Suppressor macrophage treated with lipopolysaccharide for 4 hours (primary cell): ENCODE measurements around the gene FHIT.
"Not testable (repeated sequence)": the region's sequence is repeated elsewhere in the genome, so short reads cannot be mapped to it uniquely, and the experiment has no call there.

ENCODE experiments used
- DNase-seq: peaks from one replicate; pipeline ENCODE4 v3.0.0-alpha.2; 2020

Gene FHIT

GRCh38 chr3:59946401-59946800 is 1304.9 kb downstream of the FHIT start:
- DNase-seq, result no peak

- DNase-seq, result peak; percentile 4
Measured at GRCh38 chr3:59940718-59941117, 1310.5 kb downstream of the FHIT start.

GRCh38 chr3:59939826-59940426 is 1311.3 kb downstream of the FHIT start:
- no peak for DNase-seq

GRCh38 chr3:59938828-59939227 is 1312.4 kb downstream of the FHIT start:
- DNase-seq, result no peak

GRCh38 chr3:59937201-59937600 is 1314.1 kb downstream of the FHIT start:
- DNase-seq, result no peak

- no peak for DNase-seq
Measured at GRCh38 chr3:59936472-59936871, 1314.8 kb downstream of the FHIT start.

- DNase-seq, result no peak
Measured at GRCh38 chr3:59935025-59935424, 1316.2 kb downstream of the FHIT start.

- not testable (repeated sequence) for DNase-seq
Measured at GRCh38 chr3:59934560-59934959, 1316.7 kb downstream of the FHIT start.

- no peak for DNase-seq
Measured at GRCh38 chr3:59930170-59930569, 1321.1 kb downstream of the FHIT start.

GRCh38 chr3:59927056-59927455 is 1324.2 kb downstream of the FHIT start:
- DNase-seq, result no peak

- no peak for DNase-seq
Measured at GRCh38 chr3:59925946-59926345, 1325.3 kb downstream of the FHIT start.

GRCh38 chr3:59922192-59922591 is 1329.1 kb downstream of the FHIT start:
- no peak for DNase-seq

GRCh38 chr3:59920822-59921221 is 1330.4 kb downstream of the FHIT start:
- DNase-seq, result no peak

GRCh38 chr3:59919586-59919985 is 1331.7 kb downstream of the FHIT start:
- DNase-seq, result no peak

GRCh38 chr3:59914251-59914650 is 1337.0 kb downstream of the FHIT start:
- DNase-seq, result no peak

GRCh38 chr3:59913645-59914044 is 1337.6 kb downstream of the FHIT start:
- no peak for DNase-seq

- DNase-seq, result no peak
Measured at GRCh38 chr3:59908701-59909100, 1342.6 kb downstream of the FHIT start.

- DNase-seq, result no peak
Measured at GRCh38 chr3:59908280-59908679, 1343.0 kb downstream of the FHIT start.

- peak; percentile 7 for DNase-seq
Measured at GRCh38 chr3:59904296-59904695, 1347.0 kb downstream of the FHIT start.

- peak; percentile 3 for DNase-seq
Measured at GRCh38 chr3:59899061-59899460, 1352.2 kb downstream of the FHIT start.

GRCh38 chr3:59895972-59896371 is 1355.3 kb downstream of the FHIT start:
- no peak for DNase-seq

- DNase-seq, result no peak
Measured at GRCh38 chr3:59894425-59895121, 1356.7 kb downstream of the FHIT start.

GRCh38 chr3:59890639-59891038 is 1360.6 kb downstream of the FHIT start:
- DNase-seq, result no peak

- DNase-seq, result no peak
Measured at GRCh38 chr3:59886790-59887189, 1364.5 kb downstream of the FHIT start.

- no peak for DNase-seq
Measured at GRCh38 chr3:59885899-59886400, 1365.3 kb downstream of the FHIT start.
